Astrocyte of the cerebellum (primary cell): ENCODE results near the gene NGDN.
A peak's percentile ranks its signal among the peaks of the same experiment; 100 is the strongest.

Experiments
- DNase-seq: peaks from one replicate; pipeline ENCODE4 v3.0.0-alpha.2; 2011; ENCODE audit warnings: low read depth
- H3K4me3 ChIP-seq: 2 replicates; pipeline ENCODE4 v1.5.1; 2011; ENCODE audit warnings: mild to moderate bottlenecking, low read depth, low read length, moderate library complexity
- in situ Hi-C: cut with HindIII; loops from 2 replicates; pipeline ENCODE4 v1.10.0; 2017; ENCODE audit warnings: low sequenced_read_pairs
- TF ChIP-seq, protein P1 (sequence below): IDR thresholded peaks from 2 replicates; pipeline ENCODE4 v1.5.1; 2012; ENCODE audit warnings: low read length, low read depth, moderate library complexity, mild to moderate bottlenecking; ENCODE audit errors: missing control alignments

The NGDN gene

DNA sequence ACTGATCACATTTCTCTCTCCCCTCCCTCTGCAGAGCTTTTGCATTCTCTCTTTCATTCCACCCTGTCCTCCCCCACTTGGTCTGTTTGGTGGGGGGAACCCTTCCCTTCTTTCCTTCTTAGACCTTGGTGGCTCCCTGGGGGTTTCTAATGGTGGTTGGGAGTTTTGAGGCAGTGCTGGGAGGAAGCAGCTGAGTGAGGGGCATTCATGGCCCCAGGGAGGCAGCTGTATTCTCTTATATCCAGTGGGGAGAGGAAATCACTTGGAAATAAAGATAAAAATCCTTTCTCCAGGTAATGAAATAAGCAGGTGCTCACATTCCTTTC is 13.3 kb downstream of the NGDN start:
- DNase-seq, result no peak
- TF ChIP-seq, protein P1, sequence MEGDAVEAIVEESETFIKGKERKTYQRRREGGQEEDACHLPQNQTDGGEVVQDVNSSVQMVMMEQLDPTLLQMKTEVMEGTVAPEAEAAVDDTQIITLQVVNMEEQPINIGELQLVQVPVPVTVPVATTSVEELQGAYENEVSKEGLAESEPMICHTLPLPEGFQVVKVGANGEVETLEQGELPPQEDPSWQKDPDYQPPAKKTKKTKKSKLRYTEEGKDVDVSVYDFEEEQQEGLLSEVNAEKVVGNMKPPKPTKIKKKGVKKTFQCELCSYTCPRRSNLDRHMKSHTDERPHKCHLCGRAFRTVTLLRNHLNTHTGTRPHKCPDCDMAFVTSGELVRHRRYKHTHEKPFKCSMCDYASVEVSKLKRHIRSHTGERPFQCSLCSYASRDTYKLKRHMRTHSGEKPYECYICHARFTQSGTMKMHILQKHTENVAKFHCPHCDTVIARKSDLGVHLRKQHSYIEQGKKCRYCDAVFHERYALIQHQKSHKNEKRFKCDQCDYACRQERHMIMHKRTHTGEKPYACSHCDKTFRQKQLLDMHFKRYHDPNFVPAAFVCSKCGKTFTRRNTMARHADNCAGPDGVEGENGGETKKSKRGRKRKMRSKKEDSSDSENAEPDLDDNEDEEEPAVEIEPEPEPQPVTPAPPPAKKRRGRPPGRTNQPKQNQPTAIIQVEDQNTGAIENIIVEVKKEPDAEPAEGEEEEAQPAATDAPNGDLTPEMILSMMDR, result no peak
- in situ Hi-C loops, result no loop called here
- H3K4me3 ChIP-seq, result no peak overlapping the region

DNA sequence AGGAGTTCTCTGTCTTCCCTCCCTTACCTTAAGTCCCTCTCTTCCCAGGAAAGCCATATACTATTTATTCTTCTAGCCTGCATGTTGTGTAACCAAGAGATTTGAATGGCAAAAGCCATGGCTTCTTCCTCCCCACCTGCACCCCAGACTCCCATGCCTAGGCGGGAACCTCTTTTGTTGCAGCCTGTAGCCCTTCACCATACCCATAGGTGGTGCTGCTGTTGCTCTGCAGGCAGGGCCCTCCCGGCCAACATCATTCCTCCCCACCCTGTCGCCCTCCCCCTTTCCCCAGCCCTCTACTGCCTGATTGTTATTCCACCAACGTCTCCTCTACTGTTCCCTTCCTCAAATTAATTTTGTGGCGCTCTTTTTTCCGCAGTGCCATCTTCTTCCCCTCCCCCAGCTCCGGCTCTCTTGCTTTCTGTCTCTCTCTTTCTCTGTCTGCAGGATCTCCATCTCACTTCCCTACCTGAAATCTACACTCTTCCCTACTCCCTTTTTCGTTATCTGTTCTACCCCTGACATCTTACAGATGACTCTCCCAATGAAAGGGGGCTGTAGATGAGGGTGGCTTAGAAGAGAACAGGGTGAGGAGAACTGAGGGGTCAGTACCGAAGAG is 13.8 kb downstream of the NGDN start:
- TF ChIP-seq, protein P1, result peak; percentile 61
- in situ Hi-C loops, result no loop called here
- DNase-seq, result no peak

DNA sequence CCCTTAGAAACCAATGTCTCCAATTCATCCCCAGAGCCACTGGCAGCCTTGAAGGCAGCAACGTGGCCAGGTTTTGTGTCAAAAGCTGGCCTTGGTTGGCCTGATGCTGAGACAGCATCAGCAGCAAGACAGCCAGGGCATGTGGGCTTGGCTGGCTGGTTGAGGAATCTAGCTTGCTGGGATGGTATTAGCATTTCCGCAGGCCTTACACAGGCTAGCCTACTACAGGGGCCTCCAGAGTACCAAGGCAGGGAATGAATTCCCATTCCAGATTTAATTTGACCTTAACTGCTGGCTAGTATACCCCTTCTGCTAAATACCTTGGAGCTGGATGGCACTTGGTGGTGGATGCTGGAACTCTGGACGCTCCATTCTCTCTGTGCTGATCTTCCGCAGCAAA is 15.8 kb downstream of the NGDN start:
- no peak for DNase-seq
- in situ Hi-C loops, result loop anchor here (5.0 kb wide), 1 partner anchor 47 kb away; no protein-coding TSS in a partner anchor
- no peak overlapping the region for H3K4me3 ChIP-seq
- TF ChIP-seq, protein P1, result no peak

More for the DNA sequence above, 13.8 kb downstream of the NGDN start:
- no peak overlapping the region for H3K4me3 ChIP-seq

DNA sequence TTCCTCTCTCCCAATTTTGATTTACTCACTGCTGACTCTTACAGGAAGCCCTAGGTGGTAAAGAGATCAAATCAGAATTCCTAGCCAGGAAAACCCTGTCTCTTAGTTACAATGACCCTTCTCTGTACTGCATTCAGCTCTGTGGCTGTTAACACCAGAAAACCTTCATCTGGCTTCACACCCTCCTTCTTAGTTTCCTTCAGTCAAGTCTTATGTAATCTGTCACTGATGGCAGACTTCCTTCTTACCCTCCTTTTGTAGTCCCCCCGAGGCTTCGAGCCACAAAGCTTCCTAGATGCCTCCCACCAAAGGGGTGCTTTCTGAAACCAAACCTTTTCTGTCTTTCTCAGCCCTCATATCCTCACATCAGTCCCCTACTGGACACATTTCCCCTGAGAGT is 16.5 kb downstream of the NGDN start:
- no peak overlapping the region for H3K4me3 ChIP-seq
- in situ Hi-C loops, result loop anchor here (5.0 kb wide), 1 partner anchor 46 kb away; no protein-coding TSS in a partner anchor
- DNase-seq, result no peak
- TF ChIP-seq, protein P1, result no peak

DNA sequence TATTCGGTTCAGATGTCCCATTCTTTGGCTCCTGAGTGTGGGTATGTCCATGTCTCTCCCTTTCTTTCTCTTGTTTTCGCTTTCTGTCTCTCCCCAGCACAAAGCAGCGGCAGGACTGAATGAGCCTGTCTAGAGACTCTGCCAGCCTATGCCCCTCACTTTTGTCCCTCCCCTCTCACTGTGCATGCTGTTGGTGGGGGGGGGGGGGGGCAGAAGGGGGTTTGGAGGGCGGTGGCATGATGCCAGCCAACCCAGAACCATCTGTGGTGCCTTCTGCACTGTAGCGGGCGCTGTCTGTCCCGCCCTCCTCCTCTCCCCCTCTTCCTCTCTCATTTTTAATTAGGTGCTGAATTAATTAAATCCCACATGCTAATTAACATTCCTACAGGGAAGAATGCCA is 17.7 kb downstream of the NGDN start:
- TF ChIP-seq, protein P1, result no peak
- in situ Hi-C loops, result loop anchor here (5.0 kb wide), 1 partner anchor 45 kb away; no protein-coding TSS in a partner anchor
- H3K4me3 ChIP-seq, result no peak overlapping the region
- DNase-seq, result no peak

DNA sequence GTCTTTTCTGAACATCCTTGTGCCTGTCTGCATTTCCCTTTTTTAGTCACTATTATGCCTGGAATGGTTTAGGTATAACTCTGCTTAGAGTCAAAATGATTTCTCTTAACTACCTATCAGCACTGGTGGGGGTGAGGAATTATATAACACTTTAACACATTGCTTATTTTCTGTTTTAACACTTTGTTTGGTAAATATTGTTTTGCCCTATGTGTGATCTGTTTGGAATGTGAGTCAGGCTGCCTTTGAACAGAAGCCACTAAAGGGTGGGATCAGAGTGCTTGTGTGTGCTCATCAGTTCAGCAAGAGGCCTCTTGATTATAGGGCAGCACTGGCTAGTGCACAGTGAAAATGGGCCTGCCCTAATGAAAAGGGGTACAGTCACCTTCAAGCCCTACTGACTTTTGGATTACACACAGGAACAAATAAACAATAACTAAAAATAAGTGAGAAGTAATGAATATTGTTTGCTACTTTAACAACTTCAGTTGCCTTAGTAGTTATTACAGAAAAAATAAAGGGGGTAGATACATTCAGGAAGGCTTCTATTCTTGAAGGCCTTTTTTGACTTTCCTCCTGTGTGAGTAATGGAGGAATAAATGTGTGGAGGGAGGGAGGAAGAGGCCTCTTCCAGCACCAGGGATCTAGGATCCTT is 23.2 kb downstream of the NGDN start:
- H3K4me3 ChIP-seq, result no peak overlapping the region
- TF ChIP-seq, protein P1, result no peak
- DNase-seq, result no peak
- in situ Hi-C loops, result no loop called here
